Naive thymus-derived CD4-positive, alpha-beta T cell (primary cell): ENCODE measurements around the gene DLG2. TPM values are rescaled to one million over a fixed set of nuclear protein-coding genes. Genes with fewer than 3 reads are reported as not detected.
"Not testable (repeated sequence)": the region's sequence is repeated elsewhere in the genome, so short reads cannot be mapped to it uniquely, and the experiment has no call there.

ENCODE experiments used
- ATAC-seq: fragments of 150-1000 bp; cut with Tn5 transposase; 2 replicates; pipeline ENCODE4 v1.10.0; 2021; ENCODE audit warnings: mild to moderate bottlenecking, moderate library complexity
- CTCF ChIA-PET: fragments of 350-600 bp; sonication (Branson Sonifier 250); formaldehyde crosslinking; loops from one replicate; lab custom pipeline; 2021; ENCODE audit warnings: antibody characterized with exemption; lab: Charles Lee
- POLR2A ChIA-PET: fragments of 350-600 bp; sonication (Branson Sonifier 250); formaldehyde crosslinking; loops from one replicate; lab custom pipeline; 2021; ENCODE audit warnings: antibody characterized with exemption, inconsistent platforms; lab: Charles Lee
- DNase-seq, 9 donors: peaks; one replicate each; pipeline versions ENCODE4 v3.0.0 to v3.0.0-alpha.2; 2020 to 2022; ENCODE audit warnings: mixed read lengths in 1 of 9
- H3K27ac ChIP-seq: one replicate; pipeline ENCODE4 v1.7.0; 2013; ENCODE audit warnings: mild to moderate bottlenecking, low read depth, low read length, moderate library complexity
- H3K27me3 ChIP-seq, 2 donors: one replicate each; pipeline ENCODE4 v1.7.0; 2013; ENCODE audit warnings: low read length in 2 of 2, mild to moderate bottlenecking in 2 of 2, moderate library complexity in 2 of 2; ENCODE audit not compliant: control insufficient read depth in 2 of 2, insufficient read depth in 2 of 2
- H3K36me3 ChIP-seq, 3 experiments: 1 replicate in 2 of 3; 2 replicates in 1 of 3; pipeline ENCODE4 v1.7.0; 2013; ENCODE audit warnings: low read length in 3 of 3, mild to moderate bottlenecking in 3 of 3, moderate library complexity in 1 of 3; ENCODE audit not compliant: insufficient read depth in 3 of 3, control insufficient read depth in 2 of 3
- H3K4me1 ChIP-seq, 2 donors: one replicate each; pipeline ENCODE4 v1.7.0; 2013; ENCODE audit warnings: low read length in 2 of 2, mild to moderate bottlenecking in 2 of 2, moderate library complexity in 1 of 2; ENCODE audit not compliant: control insufficient read depth in 2 of 2, insufficient read depth in 2 of 2
- H3K4me3 ChIP-seq: 2 replicates; pipeline ENCODE4 v1.7.0; 2013; ENCODE audit warnings: mild to moderate bottlenecking, low read length
- H3K9me3 ChIP-seq, 3 experiments: 1 replicate in 2 of 3; 2 replicates in 1 of 3; pipeline ENCODE4 v1.7.0; 2013; ENCODE audit warnings: low read length in 3 of 3; ENCODE audit not compliant: control insufficient read depth in 2 of 3
- H3K27ac Mint-ChIP-seq, 9 donors: one replicate each; pipeline ENCODE4 v1.8.0; 2020 to 2022; ENCODE audit warnings: mixed read lengths in 9 of 9, mild to moderate bottlenecking in 8 of 9, moderate library complexity in 5 of 9, inconsistent platforms in 2 of 9
- H3K27me3 Mint-ChIP-seq, 5 donors: one replicate each; pipeline ENCODE4 v1.8.0; 2021 to 2022; ENCODE audit warnings: mixed read lengths in 5 of 5, mild to moderate bottlenecking in 1 of 5
- H3K36me3 Mint-ChIP-seq, 5 donors: one replicate each; pipeline ENCODE4 v1.8.0; 2020 to 2022; ENCODE audit warnings: mixed read lengths in 5 of 5, mild to moderate bottlenecking in 3 of 5, inconsistent platforms in 1 of 5
- H3K4me1 Mint-ChIP-seq, 7 donors: one replicate each; pipeline ENCODE4 v1.8.0; 2020 to 2022; ENCODE audit warnings: mixed read lengths in 7 of 7, mild to moderate bottlenecking in 3 of 7, inconsistent platforms in 1 of 7
- H3K4me3 Mint-ChIP-seq, 10 donors: one replicate each; pipeline ENCODE4 v1.8.0; 2020 to 2022; ENCODE audit warnings: mild to moderate bottlenecking in 10 of 10, mixed read lengths in 10 of 10, moderate library complexity in 6 of 10, inconsistent platforms in 2 of 10
- H3K9me3 Mint-ChIP-seq, 11 donors: one replicate each; pipeline ENCODE4 v1.8.0; 2020 to 2022; ENCODE audit warnings: mixed read lengths in 11 of 11, mild to moderate bottlenecking in 4 of 11, inconsistent platforms in 1 of 11, moderate library complexity in 1 of 11
- intact Hi-C, 2 donors: fragments of 100-400 bp; cut with micrococcal nuclease; formaldehyde crosslinking; loops; one replicate each; pipeline ENCODE4 v1.15.1; 2023
- polyA plus RNA-seq, 2 donors: library from polyadenylated mRNA; unstranded; fragments of 300-500 nt; fragmentation: Illumina TruSeq; gene quantifications; one replicate each; pipeline ENCODE4 v1.2.3, GENCODE V29; 2021
- total RNA-seq, 6 experiments: library from RNA in 5 of 6; stranded (reverse) in 5 of 6; gene quantifications; 1 replicate in 5 of 6; 2 replicates in 1 of 6; pipeline ENCODE4 v1.2.3 and lab custom pipeline; 2021 to 2026

The DLG2 gene
- total and polyA plus RNA-seq, 7 experiments from 2014 or later, result 0.64 to 6.1 (median 3.7) TPM

- Histone ChIP-seq H3K27me3 (no peaks in the 10 kb centered on the region), H3K9me3 (peaks cover 0 to 4% (median 0%) of the 10 kb centered on the region in 3 experiments), H3K4me3 (no peak overlapping the region), H3K4me1 (no peaks in the 10 kb centered on the region), H3K27ac (no peak overlapping the region), H3K36me3 (no peaks in the 10 kb centered on the region)
- DNase-seq (no peak), ATAC-seq (no peak)
- ChIA-PET POLR2A (no interaction called here), CTCF (no interaction called here)
- intact Hi-C loops, result no loop called here
- no peaks in the 10 kb centered on the region for H3K4me1 Mint-ChIP-seq
- H3K4me3 Mint-ChIP-seq, result no peak overlapping the region
- peaks cover 0 to 4% (median 0%) of the 10 kb centered on the region in 5 donors for H3K36me3 Mint-ChIP-seq
- no peak overlapping the region for H3K27ac Mint-ChIP-seq
- no peaks in the 10 kb centered on the region for H3K27me3 Mint-ChIP-seq
- peaks cover 2 to 58% (median 19%) of the 10 kb centered on the region in 11 donors for H3K9me3 Mint-ChIP-seq
Observed at GRCh38 chr11:85359859-85360258, 267.3 kb downstream of the DLG2 start.

- Histone ChIP-seq H3K4me1 (no peaks in the 10 kb centered on the region), H3K27ac (no peak overlapping the region), H3K4me3 (no peak overlapping the region), H3K36me3 (no peaks in the 10 kb centered on the region), H3K9me3 (peaks cover 0 to 4% (median 0%) of the 10 kb centered on the region in 3 experiments), H3K27me3 (no peaks in the 10 kb centered on the region)
- ATAC-seq (no peak), DNase-seq (no peak)
- CTCF ChIA-PET, result no interaction called here
- Mint-ChIP-seq H3K27me3 (no peaks in the 10 kb centered on the region), H3K36me3 (peaks cover 0 to 9% (median 3%) of the 10 kb centered on the region in 5 donors), H3K27ac (no peak overlapping the region), H3K4me3 (no peak overlapping the region), H3K4me1 (no peaks in the 10 kb centered on the region), H3K9me3 (peaks cover 5 to 63% (median 27%) of the 10 kb centered on the region in 11 donors)
- intact Hi-C loops, result no loop called here
- POLR2A ChIA-PET, result no interaction called here
Observed at GRCh38 chr11:85355921-85356320, 271.2 kb downstream of the DLG2 start.

- Mint-ChIP-seq H3K9me3 (peaks cover 10 to 74% (median 23%) of the 10 kb centered on the region in 11 donors), H3K36me3 (peaks cover 0 to 10% (median 2%) of the 10 kb centered on the region in 5 donors)
- CTCF ChIA-PET, H3K4me3 Mint-ChIP-seq, ATAC-seq, intact Hi-C loops, POLR2A ChIA-PET, H3K4me1 ChIP-seq, DNase-seq, H3K27ac Mint-ChIP-seq, H3K27me3 Mint-ChIP-seq, H3K4me1 Mint-ChIP-seq, H3K36me3 ChIP-seq, H3K27ac ChIP-seq, H3K27me3 ChIP-seq, H3K4me3 ChIP-seq: not testable (repeated sequence)
- peaks cover 0 to 13% (median 0%) of the 10 kb centered on the region in 3 experiments for H3K9me3 ChIP-seq
Observed at GRCh38 chr11:85349539-85349938, 277.6 kb downstream of the DLG2 start.

- DNase-seq (no peak), ATAC-seq (no peak)
- Mint-ChIP-seq H3K27ac (no peak overlapping the region), H3K27me3 (no peaks in the 10 kb centered on the region), H3K9me3 (peaks cover 10 to 71% (median 22%) of the 10 kb centered on the region in 11 donors), H3K4me1 (no peaks in the 10 kb centered on the region), H3K4me3 (no peak overlapping the region), H3K36me3 (peaks cover 0 to 10% (median 0%) of the 10 kb centered on the region in 5 donors)
- intact Hi-C loops, result no loop called here
- Histone ChIP-seq H3K4me1 (no peaks in the 10 kb centered on the region), H3K36me3 (no peaks in the 10 kb centered on the region), H3K4me3 (no peak overlapping the region), H3K9me3 (peaks cover 0 to 13% (median 0%) of the 10 kb centered on the region in 3 experiments), H3K27me3 (no peaks in the 10 kb centered on the region), H3K27ac (no peak overlapping the region)
- CTCF ChIA-PET, result no interaction called here
- POLR2A ChIA-PET, result no interaction called here
Observed at GRCh38 chr11:85348945-85349344, 278.2 kb downstream of the DLG2 start.

- Mint-ChIP-seq H3K27ac (no peak overlapping the region), H3K27me3 (no peaks in the 10 kb centered on the region), H3K36me3 (peaks cover 0 to 10% (median 0%) of the 10 kb centered on the region in 5 donors), H3K4me3 (no peak overlapping the region), H3K9me3 (peaks cover 10 to 81% (median 30%) of the 10 kb centered on the region in 11 donors), H3K4me1 (no peaks in the 10 kb centered on the region)
- DNase-seq, result no peak
- no peak overlapping the region for H3K27ac ChIP-seq
- POLR2A ChIA-PET, result no interaction called here
- no peaks in the 10 kb centered on the region for H3K27me3 ChIP-seq
- no peak for ATAC-seq
- H3K9me3 ChIP-seq, result peaks cover 0 to 17% (median 0%) of the 10 kb centered on the region in 3 experiments
- H3K4me1 ChIP-seq, result no peaks in the 10 kb centered on the region
- no peaks in the 10 kb centered on the region for H3K36me3 ChIP-seq
- CTCF ChIA-PET, result no interaction called here
- H3K4me3 ChIP-seq, result no peak overlapping the region
- intact Hi-C loops, result no loop called here
Observed at GRCh38 chr11:85347291-85347690, 279.9 kb downstream of the DLG2 start.

- Mint-ChIP-seq H3K4me3 (no peak overlapping the region), H3K27me3 (no peaks in the 10 kb centered on the region), H3K36me3 (peaks cover 0 to 10% (median 0%) of the 10 kb centered on the region in 5 donors), H3K4me1 (no peaks in the 10 kb centered on the region), H3K27ac (no peak overlapping the region), H3K9me3 (peaks cover 10 to 79% (median 30%) of the 10 kb centered on the region in 11 donors)
- H3K27ac ChIP-seq, result no peak overlapping the region
- H3K9me3 ChIP-seq, result peaks cover 0 to 17% (median 0%) of the 10 kb centered on the region in 3 experiments
- ChIA-PET CTCF (no interaction called here), POLR2A (no interaction called here)
- no peak overlapping the region for H3K4me3 ChIP-seq
- intact Hi-C loops, result no loop called here
- H3K27me3 ChIP-seq, result no peaks in the 10 kb centered on the region
- no peaks in the 10 kb centered on the region for H3K36me3 ChIP-seq
- no peaks in the 10 kb centered on the region for H3K4me1 ChIP-seq
- no peak for ATAC-seq
- no peak for DNase-seq
Observed at GRCh38 chr11:85346484-85346883, 280.7 kb downstream of the DLG2 start.

- H3K4me1 Mint-ChIP-seq, intact Hi-C loops, H3K36me3 ChIP-seq, H3K9me3 ChIP-seq, DNase-seq, POLR2A ChIA-PET, H3K27ac Mint-ChIP-seq, H3K36me3 Mint-ChIP-seq, H3K4me3 Mint-ChIP-seq, H3K27me3 Mint-ChIP-seq, H3K27ac ChIP-seq, H3K4me1 ChIP-seq, H3K4me3 ChIP-seq, CTCF ChIA-PET, H3K27me3 ChIP-seq, ATAC-seq: not testable (repeated sequence)
- H3K9me3 Mint-ChIP-seq, result peaks cover 0 to 77% (median 21%) of the 10 kb centered on the region in 11 donors
Observed at GRCh38 chr11:85340846-85341245, 286.3 kb downstream of the DLG2 start.
